ENCODE data around the gene MPEG1. TPM values are rescaled to one million over a fixed set of nuclear protein-coding genes. Genes with fewer than 3 reads are reported as not detected.

The MPEG1 gene, protein sequence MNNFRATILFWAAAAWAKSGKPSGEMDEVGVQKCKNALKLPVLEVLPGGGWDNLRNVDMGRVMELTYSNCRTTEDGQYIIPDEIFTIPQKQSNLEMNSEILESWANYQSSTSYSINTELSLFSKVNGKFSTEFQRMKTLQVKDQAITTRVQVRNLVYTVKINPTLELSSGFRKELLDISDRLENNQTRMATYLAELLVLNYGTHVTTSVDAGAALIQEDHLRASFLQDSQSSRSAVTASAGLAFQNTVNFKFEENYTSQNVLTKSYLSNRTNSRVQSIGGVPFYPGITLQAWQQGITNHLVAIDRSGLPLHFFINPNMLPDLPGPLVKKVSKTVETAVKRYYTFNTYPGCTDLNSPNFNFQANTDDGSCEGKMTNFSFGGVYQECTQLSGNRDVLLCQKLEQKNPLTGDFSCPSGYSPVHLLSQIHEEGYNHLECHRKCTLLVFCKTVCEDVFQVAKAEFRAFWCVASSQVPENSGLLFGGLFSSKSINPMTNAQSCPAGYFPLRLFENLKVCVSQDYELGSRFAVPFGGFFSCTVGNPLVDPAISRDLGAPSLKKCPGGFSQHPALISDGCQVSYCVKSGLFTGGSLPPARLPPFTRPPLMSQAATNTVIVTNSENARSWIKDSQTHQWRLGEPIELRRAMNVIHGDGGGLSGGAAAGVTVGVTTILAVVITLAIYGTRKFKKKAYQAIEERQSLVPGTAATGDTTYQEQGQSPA
- polyA plus RNA-seq (2011; rRNA removed) (not detected in 2 replicates), polyA minus RNA-seq (2011; rRNA and poly(A)+ RNA removed) (not detected in 2 replicates)

DNA sequence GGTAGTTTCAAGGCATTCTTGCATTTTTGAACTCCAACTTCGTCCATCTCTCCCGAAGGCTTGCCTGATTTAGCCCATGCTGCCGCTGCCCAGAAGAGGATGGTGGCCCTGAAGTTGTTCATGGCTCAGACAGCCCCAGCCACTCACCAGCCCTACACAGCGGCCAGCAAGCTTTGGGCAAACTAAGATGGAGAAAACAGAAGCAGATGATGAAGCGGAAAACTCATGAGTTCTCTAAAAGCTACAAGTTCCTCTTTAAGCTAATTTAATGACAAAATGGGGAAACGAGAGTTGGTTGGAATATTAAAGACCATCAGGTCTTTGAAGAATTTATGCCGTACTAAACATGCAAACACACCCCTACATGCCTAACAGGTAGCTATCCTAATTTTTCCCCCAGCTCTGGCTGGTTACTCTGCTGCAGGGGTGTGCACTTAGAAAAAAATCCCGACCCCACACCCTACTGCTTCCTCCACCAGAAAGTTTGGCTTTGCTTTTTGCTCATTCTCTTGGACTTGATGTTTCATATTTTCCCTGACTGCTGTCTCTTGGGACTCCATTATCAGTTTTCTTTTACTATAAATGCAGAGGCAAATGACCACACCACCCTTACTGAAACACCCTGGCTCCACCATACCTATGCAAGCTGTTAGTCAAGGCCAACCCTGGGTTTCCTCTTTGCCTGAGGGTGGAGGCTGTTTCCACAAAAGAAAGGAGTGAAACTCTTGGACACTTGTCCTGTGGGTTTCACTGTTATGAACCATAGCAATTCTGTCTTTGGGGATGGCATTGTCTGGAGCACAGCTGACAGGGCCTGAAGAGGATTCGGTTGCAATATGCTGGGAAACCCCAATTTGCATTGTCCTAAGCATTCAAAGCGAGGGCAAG is at the start of gene MPEG1:
Gene MPEG1 (minus strand): TSS at position 184 of the 888 bp plus-strand sequence. CDS start 62 bp downstream, at position 122.
- no peak within 1 kb of the TSS for H3K4me3 ChIP-seq (ENCODE audit: low read depth, low read length)
- TF ChIP-seq, protein P1, sequence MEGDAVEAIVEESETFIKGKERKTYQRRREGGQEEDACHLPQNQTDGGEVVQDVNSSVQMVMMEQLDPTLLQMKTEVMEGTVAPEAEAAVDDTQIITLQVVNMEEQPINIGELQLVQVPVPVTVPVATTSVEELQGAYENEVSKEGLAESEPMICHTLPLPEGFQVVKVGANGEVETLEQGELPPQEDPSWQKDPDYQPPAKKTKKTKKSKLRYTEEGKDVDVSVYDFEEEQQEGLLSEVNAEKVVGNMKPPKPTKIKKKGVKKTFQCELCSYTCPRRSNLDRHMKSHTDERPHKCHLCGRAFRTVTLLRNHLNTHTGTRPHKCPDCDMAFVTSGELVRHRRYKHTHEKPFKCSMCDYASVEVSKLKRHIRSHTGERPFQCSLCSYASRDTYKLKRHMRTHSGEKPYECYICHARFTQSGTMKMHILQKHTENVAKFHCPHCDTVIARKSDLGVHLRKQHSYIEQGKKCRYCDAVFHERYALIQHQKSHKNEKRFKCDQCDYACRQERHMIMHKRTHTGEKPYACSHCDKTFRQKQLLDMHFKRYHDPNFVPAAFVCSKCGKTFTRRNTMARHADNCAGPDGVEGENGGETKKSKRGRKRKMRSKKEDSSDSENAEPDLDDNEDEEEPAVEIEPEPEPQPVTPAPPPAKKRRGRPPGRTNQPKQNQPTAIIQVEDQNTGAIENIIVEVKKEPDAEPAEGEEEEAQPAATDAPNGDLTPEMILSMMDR (IDR thresholded peaks at IDR 0.05; ENCODE audit: low read depth, low read length), result no peak
- peaks cover 32% of the 10 kb centered on the region for H3K27me3 ChIP-seq (ENCODE audit: control insufficient read depth, insufficient read depth, low read length)
- CTCF ChIA-PET, result interaction anchor here (1.5 to 9.0 kb wide), 4 partner anchors 7 to 42 kb away, joined by 3 to 108 read pairs (median 12); partner anchors contain the start of gene DTX4
- POLR2A ChIA-PET, result interaction anchor here (0.6 kb wide), 1 partner anchor 409 kb away, joined by 3 read pairs; no protein-coding TSS in a partner anchor
- no peak for DNase-seq (ENCODE audit: low read depth, low spot score)
- no peaks in the 10 kb centered on the region for H3K9me3 ChIP-seq (ENCODE audit: control insufficient read depth, insufficient read depth, low read length)
- no peak within 1 kb of the TSS for H3K27ac ChIP-seq (ENCODE audit: low read depth, low read length)

DNA sequence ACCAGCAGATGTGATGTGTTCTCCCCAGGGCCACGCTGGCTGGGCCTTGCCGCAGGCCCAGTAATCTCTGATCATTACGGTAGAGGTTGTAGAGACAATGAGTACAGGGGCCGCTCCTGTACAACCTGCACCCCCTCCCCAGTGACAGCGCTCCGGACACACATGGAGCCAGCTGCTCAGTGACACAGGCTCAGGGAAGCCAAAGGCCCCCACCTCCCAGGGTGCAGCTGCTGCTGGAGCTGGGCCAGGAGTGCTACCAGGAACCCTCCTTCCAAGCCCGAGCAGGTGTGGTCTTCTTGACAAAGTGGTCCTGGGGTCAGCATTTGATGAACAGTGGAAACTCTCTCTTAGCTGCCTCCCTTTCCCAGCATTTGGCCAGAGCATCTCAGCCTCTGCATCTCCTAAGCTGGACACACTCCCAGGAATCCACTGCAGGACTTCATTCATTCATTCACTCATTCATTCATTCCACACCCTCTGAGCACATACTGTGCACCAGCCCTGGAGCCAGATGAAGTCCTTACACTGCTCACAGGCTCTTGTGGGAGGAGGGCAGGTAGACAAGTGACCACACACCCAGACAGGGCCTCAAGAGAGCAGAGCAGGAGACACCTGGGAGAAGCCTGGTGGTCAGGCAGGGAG is 49.6 kb upstream of the MPEG1 start:
- no peak for DNase-seq (ENCODE audit: low read depth, low spot score)
- ChIA-PET CTCF (no interaction called here), POLR2A (no interaction called here)
- TF ChIP-seq, protein P1 (IDR thresholded peaks at IDR 0.05; ENCODE audit: low read depth, low read length), result no peak
- Histone ChIP-seq H3K9me3 (ENCODE audit: control insufficient read depth, insufficient read depth, low read length) (no peaks in the 10 kb centered on the region), H3K27me3 (ENCODE audit: control insufficient read depth, insufficient read depth, low read length) (peaks cover 7% of the 10 kb centered on the region), H3K27ac (ENCODE audit: low read depth, low read length) (no peak overlapping the region), H3K4me3 (ENCODE audit: low read depth, low read length) (no peak overlapping the region)

DNA sequence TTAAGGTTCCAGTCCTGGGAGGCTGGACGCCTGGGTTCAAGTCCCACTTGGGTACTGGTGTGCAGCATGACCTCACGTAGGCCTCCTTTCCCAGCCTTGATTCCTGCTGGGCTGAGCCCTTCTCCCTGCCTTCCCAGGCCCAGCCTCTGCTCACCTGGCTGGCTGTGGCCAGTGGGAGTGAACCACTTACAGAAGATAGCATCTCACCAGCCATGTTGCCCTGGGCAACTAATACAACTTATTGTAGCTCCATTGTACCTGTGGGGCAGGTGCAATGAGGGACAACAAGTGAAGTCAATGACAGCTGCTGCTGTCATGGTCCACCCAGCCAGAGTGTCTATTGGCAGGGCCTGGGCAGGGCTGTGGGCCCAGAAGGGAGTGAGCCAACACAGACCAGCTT is 48.4 kb upstream of the MPEG1 start:
- POLR2A ChIA-PET, result no interaction called here
- CTCF ChIA-PET, result no interaction called here
- TF ChIP-seq, protein P1 (IDR thresholded peaks at IDR 0.05; ENCODE audit: low read depth, low read length), result no peak
- no peak overlapping the region for H3K4me3 ChIP-seq (ENCODE audit: low read depth, low read length)
- DNase-seq (ENCODE audit: low read depth, low spot score), result no peak
- no peak overlapping the region for H3K27ac ChIP-seq (ENCODE audit: low read depth, low read length)
- H3K27me3 ChIP-seq (ENCODE audit: control insufficient read depth, insufficient read depth, low read length), result peaks cover 7% of the 10 kb centered on the region
- no peaks in the 10 kb centered on the region for H3K9me3 ChIP-seq (ENCODE audit: control insufficient read depth, insufficient read depth, low read length)

DNA sequence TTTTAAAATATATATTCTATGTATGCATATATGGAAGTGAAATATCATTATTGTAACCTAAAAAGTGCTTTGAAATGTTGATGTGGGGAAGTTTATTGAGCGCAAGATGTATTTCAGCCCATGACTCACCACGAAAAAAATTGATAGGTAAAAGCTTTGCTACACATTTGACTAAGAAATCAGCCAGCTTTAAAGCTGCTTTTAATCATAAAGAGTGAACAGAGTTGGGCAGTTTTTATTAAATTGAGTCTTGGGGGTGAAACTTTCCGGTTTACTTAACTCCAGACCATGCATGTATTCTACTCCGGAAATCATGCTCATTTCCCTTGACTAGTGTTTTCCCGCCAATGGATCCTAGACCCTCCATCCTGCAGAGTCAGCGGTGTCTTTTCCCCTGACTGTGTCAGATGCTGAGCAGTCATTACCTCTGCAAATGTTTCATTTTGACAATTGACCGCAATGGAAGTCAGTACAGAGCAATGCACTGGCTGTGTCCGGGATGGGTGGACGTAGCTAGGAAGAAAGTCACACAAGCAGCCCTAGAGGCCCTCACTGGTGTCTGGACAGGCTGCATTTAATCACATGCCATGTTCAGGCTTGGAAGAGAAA is 47.2 kb upstream of the MPEG1 start:
- no peak overlapping the region for H3K27ac ChIP-seq (ENCODE audit: low read depth, low read length)
- no peak for DNase-seq (ENCODE audit: low read depth, low spot score)
- H3K27me3 ChIP-seq (ENCODE audit: control insufficient read depth, insufficient read depth, low read length), result peaks cover 7% of the 10 kb centered on the region

More for the DNA sequence above, 47.2 kb upstream of the MPEG1 start:
- TF ChIP-seq, protein P1 (IDR thresholded peaks at IDR 0.05; ENCODE audit: low read depth, low read length), result no peak
- POLR2A ChIA-PET, result no interaction called here
- CTCF ChIA-PET, result interaction anchor here (1.6 kb wide), 1 partner anchor 124 kb away, joined by 3 read pairs; no protein-coding TSS in a partner anchor
- H3K4me3 ChIP-seq (ENCODE audit: low read depth, low read length), result no peak overlapping the region
- no peaks in the 10 kb centered on the region for H3K9me3 ChIP-seq (ENCODE audit: control insufficient read depth, insufficient read depth, low read length)
